Glomerular endothelial cell (primary cell): Measurements from ENCODE around the gene HBM. TPM values are rescaled to one million over a fixed set of nuclear protein-coding genes. Genes with fewer than 3 reads are reported as not detected.
"Not testable (repeated sequence)": the region's sequence is repeated elsewhere in the genome, so short reads cannot be mapped to it uniquely, and the experiment has no call there.

Experiments used
- DNase-seq: peaks from one replicate; pipeline ENCODE4 v3.0.0-alpha.2; 2011; ENCODE audit warnings: low read depth, low spot score; ENCODE audit errors: extremely low read depth
- total RNA-seq: library from RNA; depleted of rRNA; stranded (reverse); fragments of >200 nt; gene quantifications from 2 replicates; pipeline ENCODE4 v1.2.3, GENCODE V29; 2015

The HBM gene, protein sequence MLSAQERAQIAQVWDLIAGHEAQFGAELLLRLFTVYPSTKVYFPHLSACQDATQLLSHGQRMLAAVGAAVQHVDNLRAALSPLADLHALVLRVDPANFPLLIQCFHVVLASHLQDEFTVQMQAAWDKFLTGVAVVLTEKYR
- not detected in 2 replicates for total RNA-seq

DNA sequence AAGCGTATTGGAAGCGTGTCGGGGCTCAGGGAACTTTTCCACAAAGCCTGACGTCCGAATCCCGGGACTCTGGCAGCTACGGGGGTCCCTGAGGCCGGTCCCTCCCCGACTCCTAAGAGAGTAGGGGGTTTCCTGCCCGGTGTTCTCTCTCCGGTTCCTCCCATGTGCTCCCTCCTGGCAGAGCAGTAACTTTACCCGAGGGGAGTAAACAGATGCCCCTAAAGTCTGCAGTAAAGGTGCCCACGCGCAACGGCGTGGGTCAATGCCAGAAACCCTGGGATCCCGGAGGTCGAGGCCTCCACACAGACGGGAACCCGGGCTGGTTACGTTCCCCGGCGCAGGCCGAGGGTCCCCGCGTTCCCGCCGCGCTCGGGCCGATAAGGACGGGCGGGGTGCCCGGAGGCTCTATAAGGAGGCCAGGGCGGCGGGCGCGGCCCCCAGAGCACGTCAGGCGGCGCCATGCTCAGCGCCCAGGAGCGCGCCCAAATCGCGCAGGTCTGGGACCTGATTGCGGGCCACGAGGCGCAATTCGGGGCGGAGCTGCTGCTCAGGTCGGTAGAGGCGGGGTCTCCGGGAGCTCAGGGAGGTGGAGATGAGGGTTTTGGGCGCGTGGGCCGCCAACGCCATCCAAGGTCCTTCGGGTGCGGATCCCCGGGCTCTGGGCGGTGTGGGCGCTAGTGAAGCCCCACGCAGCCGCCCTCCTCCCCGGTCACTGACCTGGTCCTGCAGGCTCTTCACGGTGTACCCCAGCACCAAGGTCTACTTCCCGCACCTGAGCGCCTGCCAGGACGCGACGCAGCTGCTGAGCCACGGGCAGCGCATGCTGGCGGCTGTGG, at the start of gene HBM:
Gene HBM (plus strand): TSS at position 440 of the 836 bp plus-strand sequence. CDS start 20 bp downstream, at position 460.
- no peak for DNase-seq

DNA sequence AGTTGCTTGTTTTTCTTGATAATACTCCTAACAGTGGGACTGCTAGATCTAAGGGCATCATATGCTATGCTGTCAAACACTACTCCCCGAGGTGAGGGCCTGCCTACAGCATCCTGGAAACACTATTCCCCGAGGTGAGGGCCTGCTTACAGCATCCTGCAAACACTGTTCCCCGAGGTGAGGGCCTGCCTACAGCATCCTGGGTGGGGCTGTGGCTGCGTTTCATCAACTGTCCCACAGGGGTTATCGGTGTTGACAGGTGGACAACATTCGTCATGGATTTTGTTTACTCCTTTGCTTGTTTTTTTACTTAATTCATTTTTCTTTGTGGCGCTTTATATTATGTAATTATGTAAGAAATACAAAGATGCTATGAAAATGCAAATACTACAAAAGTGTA, 49.8 kb upstream of the HBM start:
- DNase-seq: no peak

DNA sequence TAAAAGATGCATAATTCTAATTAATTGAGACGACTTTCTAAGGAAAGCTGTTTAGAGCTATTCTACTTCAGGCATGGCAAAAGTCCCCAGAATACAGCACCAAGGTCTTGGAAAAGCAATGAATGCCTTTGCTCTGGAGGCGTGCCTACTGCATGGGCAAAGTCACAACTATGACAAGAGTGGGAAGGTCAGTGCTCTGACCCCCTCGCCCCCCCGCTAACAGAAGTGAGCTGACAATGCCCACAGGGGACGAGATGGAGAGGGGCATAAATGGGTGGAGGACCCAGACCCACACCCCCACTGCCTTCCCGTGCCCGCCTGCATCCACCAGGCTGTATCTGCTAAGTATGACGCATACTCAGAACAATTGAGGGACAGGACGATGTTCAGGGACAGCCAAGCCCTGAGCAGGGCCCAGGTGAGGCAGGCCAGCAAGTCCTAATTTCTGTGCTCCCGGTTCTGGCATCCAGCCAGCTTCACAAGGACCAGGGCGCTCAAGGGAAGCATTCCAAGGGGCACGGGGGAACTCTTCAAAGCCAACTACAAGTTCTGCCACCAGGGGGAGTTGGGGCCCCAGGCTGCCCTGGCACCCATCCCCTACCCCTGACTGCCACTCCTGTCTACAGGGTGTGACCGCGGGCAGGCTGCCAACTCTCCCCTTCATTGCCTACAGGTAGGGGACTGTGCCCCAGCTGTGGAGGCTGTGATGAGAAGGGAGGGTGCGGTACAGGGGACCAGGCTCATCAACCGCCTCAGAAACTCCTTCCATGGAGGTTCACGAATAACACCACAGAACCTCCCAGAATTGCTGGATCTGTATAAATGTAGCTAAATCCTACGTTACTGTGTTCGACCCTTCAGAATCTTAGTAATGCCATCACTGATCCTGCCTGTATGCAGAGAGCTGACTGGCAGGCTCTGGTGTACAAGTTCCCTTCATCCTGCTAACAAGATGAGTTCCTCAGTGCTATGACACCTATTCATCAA, 48.1 kb upstream of the HBM start:
- DNase-seq: no peak

DNA sequence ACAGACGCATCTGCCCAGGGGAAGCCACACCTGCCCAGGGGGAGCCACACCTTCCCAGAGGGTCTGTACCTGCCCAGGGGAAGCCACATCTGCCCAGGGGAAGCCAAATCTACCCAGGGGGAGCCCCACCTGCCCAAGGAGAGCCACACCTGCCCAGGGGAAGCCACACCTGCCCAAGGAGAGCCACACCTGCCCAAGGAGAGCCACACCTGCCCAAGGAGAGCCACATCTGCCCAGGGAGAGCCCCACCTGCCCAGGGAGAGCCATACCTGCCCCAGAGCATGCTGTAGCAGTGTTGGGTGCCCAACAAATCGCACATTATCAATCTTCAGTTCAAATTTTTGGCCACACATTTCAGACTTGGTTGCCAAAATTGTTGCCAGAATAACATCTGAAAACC, 46.9 kb upstream of the HBM start:
- DNase-seq: no peak

DNA sequence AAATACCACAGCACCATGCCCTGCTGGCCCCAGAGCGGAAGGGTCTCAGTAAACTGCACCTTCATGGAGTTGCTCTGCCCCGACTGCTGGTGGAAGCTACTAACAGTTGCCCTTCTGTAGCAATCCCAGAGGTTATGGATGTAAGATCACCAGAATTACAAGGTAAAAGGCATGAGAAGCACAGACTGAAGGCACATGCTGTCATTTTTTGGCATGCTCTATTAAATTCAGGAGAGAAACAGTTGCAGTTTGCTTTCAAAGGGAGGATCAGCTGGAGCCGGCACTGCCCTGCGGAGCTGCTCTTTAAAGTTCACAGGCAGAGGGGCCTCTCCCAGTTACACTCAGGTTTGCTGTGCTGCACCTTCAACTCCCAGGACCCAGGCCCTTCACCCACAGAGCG, 46.5 kb upstream of the HBM start:
- DNase-seq: no peak

DNA sequence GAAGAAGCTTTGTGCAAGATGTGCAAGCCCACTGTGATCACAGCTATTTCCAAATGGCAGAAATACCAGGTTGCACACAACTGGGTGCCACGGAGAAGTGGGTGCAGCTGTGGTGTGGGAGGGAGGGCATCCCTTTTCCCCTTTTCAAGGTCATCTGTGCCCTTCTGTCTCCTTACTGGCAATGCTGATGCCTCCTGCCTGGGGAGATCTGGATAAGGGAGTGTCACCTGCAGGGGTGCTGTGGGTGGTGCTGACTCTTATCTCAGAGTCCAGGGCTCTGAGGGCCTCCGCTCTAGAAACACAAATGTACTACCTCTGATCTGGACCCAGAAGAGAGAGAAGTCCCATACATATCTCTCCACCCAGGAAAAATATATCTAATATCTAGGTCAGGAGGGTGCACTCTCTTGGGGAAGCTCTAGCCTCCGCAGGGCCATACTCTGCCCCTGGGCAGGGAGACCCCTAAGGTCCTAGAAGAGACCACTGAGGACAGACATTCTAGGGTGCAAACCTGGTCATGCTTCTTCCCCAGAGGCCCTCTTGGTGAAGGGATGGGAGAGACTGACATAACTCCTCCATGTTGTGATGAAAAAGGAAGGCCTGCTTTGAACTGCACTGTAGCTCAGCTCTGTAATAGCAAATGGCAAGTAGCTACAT, 45.8 kb upstream of the HBM start:
- no peak for DNase-seq

DNA sequence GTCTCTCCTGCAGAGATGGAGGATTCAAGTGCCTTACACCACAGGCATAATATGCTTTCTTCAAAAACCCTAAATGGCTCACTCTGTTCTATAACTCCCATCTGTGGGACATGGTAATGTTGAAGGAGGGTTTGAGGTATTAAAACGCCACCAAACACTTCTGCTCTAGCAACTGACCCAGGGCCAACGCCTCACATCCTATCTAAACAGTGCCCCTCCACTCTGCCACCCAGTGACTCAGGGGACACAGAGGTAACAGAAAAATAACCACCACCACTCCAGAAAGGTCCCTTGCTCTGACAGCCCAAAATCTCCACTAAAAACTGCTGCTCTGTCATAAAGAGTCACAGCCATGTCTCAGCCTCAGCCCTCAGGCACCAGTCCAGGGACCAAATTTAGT, 45.0 kb upstream of the HBM start:
- DNase-seq: no peak

DNA sequence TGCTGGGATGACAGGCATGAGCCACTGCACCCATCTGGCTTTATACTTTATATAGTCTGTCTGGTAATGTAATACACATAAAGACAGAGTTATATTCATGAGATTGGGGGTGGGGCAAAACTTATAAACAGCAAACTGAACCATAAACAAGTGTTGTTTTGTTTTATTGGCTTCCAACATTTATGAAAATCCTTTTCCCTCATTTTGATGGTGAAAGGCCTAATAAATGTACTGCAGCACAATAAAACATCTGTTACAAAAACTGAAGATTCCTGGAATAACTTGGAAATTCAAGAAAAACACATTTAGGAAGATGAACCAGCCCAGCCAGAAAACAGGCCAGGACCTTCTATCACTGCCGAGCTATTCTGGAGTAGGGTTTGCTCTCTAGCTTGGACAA, 43.4 kb upstream of the HBM start:
- DNase-seq: no peak

DNA sequence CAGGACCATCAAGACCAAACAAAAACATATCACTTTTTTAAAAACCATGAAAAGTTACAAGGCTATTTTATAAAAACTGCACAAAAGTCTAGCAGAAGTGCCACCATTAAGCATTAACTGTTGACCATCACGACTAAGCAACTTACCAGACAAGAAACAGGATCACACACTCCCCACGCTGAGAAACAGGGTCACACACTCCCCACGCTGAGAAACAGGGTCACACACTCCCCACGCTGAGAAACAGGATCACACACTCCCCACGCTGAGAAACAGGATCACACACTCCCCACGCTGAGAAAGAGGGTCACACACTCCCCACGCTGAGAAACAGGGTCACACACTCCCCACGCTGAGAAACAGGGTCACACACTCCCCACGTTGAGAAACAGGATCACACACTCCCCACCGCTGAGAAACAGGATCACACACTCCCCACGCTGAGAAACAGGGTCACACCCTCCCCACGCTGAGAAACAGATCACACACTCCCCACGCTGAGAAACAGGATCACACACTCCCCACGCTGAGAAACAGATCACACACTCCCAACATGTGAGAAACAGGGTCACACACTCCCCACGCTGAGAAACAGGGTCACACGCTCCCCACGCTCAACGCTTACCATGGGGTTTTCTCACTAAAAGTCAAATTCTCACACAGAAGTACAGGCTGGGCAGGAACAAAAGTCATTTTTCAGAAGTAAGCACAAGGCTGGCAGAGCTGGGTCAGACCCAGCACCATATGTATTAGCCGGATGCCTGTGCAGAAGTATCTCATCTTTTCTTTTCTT, 42.0 kb upstream of the HBM start:
- not testable (repeated sequence) for DNase-seq

DNA sequence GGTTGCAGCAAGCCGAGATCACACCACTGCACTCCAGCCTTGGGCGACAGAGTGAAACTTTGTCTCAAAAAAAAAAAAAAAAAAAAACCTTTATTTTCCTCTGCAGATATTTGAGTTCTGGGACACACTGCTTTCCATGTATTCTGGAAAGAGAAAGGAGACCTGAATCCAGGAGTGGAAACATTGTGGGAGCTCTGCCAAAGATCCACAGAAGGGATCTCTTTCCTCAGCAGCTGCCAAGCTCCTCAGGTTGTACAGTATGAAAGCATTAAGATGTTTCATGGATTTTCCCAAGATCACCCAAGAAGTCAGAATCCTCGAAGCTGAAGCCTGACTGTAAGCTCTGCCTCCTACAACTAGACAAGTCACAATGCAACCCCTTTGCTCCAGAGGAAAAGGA, 40.8 kb upstream of the HBM start:
- DNase-seq: no peak

DNA sequence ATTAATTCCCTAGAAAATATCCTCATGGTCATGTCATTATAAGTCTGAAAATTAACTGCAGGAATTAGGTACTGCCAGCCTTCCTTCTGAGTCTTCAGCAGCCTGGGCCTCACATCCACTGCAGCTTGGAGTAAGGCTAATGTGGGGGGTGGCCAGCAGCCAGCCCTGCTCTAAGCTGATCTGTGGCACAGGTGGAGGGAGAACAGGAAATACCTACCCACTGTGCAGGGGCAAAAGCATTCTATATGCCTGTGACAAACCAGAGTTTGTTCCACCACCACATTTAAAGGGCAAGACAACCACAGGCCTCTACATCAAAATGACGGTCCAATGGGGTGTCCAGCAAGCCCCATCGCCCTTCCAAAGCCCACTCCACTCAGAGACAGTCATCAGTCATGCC, 36.7 kb upstream of the HBM start:
- DNase-seq: no peak

DNA sequence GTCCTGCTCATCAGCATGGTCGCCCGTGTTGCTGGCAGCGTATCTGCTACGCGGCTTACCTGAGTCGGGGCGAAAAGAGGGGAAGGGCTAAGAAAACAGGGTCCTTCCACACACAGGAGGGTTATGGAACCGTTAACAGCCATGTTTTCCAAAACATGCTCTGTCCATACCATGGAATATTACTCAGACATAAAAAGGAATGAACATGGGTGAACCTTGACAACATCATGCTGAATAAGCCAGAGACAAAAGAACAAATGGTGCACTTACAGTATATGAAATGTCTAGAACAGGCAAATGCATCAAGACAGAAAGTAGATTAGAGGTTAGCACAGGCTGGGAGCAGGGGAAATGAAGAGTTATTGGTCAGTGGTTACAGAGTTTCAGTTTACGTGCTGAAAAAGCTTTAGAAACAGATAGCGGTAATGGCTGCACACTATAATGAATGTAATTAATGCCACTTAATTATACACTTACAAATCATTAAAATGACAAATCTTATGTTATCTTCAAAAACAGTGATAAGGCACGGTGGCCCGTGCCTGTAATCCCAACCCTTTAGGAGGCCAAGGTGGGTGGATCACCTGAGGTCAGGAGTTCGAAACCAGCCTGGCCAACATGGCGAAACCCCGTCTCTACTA, 35.1 kb upstream of the HBM start:
- no peak for DNase-seq

DNA sequence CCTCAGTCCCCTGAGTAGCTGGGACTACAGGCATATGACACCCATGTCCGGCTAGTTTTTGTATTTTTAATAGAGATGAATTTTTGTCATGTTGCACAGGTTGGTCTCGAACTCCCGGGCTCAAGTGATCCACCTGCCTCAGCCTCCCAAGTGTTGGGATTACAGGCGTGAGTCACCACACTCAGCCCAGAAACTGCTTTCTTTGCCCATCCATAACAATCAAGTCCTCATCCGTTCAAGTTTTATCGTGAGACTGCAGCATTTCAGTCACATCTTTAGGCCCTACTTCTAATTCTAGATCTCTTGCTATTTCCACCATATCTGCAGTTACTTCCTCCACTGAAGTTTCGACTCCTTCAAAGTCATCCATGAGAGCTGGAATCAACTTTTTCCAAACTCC, 33.7 kb upstream of the HBM start:
- no peak for DNase-seq

DNA sequence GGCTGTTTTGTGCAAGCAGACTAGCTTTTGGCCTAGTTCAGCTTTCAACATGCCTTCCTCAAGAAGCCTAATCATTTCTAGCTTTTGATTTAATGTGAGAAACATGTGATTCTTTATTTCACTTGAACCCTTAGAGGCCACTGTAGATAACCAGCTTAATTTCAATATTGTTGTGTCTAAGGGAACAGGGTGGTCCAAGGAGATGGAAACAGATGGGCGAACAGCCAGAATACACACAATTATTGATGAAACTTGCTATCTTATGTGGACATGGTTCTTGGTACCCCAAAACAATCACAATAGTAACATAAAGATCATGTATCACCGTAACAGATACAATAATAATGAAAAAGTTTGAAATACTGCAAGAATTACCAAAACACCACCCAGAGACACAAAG, 32.1 kb upstream of the HBM start:
- DNase-seq: no peak

DNA sequence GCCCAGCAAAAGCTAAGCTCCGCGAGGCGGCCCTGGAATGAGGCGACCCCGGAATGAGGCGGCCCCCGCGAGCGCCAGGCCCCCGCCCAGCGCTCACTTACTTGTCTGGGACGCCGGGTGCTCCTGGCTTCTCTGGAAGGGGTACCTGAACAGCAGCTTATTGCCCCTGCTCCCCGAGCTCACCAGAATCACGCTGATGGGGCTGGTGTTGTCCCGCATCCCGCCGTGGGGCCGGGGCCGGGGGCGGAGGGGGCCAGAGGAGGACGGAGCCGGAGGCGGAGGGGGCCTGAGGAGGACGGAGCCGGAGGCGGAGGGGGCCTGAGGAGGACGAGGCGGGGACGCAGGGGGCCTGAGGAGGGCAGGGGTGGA, 27.7 kb upstream of the HBM start:
- no peak for DNase-seq

DNA sequence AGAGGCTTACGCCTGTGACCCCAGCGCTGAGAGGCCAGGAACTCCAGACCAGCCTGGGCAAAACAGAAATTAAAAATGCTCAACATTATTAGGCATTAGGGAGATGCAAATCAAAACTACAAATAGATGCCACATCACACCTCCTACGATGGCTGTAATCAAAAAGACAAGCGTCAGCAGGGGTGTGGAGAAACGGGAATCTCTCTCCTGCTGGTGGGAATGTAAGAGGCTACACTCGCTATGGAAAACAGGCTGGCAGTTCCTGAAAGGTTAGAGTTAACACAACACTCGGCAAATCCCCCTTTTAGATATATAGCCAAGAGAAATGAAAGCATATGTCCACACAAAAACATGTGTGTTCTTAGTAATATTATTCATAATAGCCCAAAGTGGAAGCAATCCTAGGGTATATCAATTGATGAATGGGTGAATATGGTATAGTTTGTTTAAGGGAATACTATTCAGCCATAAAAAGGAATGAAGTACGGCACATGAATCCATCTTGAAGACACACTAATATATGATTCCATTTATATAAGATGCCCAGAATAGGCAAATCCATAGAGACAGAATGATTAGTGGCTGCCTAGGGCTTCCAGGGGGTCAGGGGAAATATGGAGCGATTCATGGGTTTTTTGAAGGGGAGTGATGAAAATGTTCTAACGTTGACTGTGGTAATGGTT, 25.5 kb upstream of the HBM start:
- DNase-seq: no peak

DNA sequence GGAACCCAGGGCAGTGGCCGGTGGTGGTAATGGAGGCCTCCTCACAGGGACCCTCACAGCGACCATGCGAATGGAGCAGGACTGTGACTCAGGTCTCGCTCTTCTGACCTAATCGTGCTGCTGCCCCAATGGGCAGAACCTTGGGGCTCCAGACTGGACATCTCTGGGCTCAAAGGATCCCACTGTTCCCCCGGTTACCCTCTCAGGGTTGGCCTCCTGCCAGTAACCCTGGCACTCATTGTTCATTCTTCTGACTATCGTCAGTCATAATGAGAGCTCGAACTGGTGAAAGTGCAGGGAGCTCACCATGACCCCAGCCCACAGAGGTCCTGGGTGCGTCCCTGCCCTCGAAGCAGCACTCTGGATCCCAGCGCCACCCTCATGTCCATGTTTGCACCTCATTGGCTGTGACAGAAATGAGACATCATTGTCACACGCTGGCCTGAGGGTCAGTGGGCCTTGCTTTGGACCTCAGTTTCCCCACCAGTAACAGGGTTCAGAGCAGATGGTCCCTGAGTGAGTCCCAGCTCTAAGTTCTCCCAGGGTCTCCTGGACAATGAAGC, 23.3 kb upstream of the HBM start:
- no peak for DNase-seq

DNA sequence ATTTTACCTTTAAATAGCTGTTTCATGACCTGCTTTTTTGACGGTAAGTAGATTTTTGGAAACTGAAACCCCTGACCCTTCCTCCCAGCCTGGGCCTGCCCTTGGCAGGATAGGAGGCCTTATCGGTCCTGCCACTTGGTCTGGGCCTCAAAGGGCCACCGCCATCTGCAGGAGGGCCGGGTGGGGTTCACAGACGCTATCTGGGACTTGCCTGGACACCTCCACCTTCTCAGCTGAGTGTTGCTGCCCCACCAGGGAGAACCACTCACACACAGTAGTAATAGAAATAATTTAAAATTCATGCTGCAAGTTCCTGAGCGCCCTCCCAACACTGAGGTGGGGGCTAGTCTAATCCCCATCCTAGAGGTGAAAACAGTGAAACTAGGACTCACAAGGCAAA, 22.7 kb upstream of the HBM start:
- no peak for DNase-seq

DNA sequence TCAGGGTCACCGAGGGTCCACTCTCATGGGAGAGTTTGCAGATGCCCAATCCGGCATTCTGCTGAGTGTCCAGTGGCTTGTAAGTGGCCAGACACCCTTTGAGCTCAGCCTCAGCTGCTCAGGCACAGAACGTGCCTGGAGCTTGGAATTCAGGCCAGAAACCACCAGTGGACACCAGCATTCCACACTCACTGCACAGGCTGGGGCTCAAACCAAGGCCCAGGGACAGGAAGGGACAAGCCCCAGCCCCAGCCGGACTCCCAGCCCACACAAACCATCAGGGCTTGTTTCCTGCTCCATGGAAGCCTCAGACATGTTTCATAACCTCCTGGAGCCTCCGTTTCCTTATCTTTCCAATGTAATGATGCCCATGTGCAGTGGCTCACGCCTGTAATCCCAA, 22.3 kb upstream of the HBM start:
- no peak for DNase-seq
